ENCODE measurements around the gene GALNT4.

Gene GALNT4

DNA sequence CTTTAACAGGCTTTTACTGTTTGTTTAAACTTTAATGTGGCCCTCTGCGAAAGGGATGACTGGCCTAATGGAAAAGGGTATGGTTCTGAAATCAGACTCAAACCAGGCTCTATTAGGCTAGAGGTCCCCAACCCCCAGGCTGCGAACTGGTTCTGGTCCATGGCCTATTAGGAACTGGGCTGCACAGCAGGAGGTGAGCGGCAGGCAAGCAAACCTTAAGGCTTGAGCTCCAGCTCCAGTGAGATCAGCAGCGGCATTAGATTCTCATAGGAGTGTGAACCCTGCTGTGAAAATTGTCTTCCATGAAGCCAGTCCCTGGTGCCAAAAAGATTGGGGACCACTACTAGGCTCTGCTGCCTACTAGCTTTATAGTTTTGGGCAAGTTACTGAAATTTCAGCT lies 11.1 kb downstream of the GALNT4 start:
- H3K36me3 ChIP-seq (replicated peaks; ENCODE audit: low read depth, low read length) = no peaks in the 10 kb centered on the region
- no peak for TF ChIP-seq EZH2phosphoT487 (IDR thresholded peaks at IDR 0.05; ENCODE audit: low read depth)
- no peak for TF ChIP-seq CTCF (IDR thresholded peaks at IDR 0.05; ENCODE audit: low read depth, low read length)
- H3K27ac ChIP-seq (ENCODE audit: low read length) = no peak overlapping the region
- H3K4me1 ChIP-seq (ENCODE audit: low read length) = no peaks in the 10 kb centered on the region
- H3K9me3 ChIP-seq (ENCODE audit: insufficient read depth, low read length) = no peaks in the 10 kb centered on the region
- no peaks in the 10 kb centered on the region for H3K79me2 ChIP-seq (ENCODE audit: low read length)
- H3K27me3 ChIP-seq (ENCODE audit: low read depth, low read length) = no peaks in the 10 kb centered on the region
- no peak overlapping the region for H3K4me2 ChIP-seq (ENCODE audit: low read length)
- H4K20me1 ChIP-seq (ENCODE audit: insufficient read depth, low read length) = no peaks in the 10 kb centered on the region
- no peak overlapping the region for H3K9ac ChIP-seq (ENCODE audit: low read length)
- H2AFZ ChIP-seq (ENCODE audit: low read depth, low read length) = no peak overlapping the region
- no peak overlapping the region for H3K4me3 ChIP-seq (ENCODE audit: low read length)

DNA sequence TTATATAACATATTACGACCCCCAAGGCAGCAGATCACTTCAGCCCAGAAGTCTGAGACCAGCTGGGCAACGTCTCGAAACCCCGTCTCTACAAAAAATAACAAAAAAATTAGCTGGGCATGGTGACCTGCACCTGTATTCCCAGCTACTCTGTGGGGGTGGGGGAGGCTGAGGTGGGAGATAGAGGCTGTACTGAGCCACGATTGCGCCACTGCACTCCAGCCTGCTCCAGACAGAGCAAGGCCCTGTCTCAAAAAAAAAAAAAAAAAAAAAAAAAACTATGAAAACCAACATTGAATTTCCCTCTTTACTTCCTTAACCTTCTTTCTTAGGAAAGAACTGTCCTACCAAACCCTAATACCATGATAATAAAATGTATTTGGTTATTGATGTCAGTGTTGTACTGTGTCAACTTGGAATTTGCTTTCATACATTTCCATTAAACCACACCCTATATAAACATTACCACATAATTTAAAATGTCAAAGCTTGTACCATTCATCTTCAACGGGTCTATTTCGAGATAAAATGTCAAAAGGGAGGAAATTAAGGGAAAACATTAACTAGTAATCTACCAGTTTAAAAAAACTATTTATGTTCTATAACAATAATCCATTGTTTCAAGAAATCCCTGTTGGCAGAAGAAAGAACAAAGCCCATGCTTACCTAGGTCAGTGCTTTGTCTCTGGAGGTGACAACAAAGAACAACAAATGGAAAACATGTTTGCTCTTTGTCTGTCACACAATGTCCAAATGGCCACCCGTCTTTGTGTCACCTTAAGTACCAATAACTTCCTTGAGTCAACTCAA lies 17.4 kb downstream of the GALNT4 start:
- H3K27ac ChIP-seq (ENCODE audit: low read length) = no peak overlapping the region
- no peak overlapping the region for H3K4me3 ChIP-seq (ENCODE audit: low read length)
- H3K4me1 ChIP-seq (ENCODE audit: low read length) = no peaks in the 10 kb centered on the region
- H3K4me2 ChIP-seq (ENCODE audit: low read length) = no peak overlapping the region
- no peak overlapping the region for H2AFZ ChIP-seq (ENCODE audit: low read depth, low read length)
- H4K20me1 ChIP-seq (ENCODE audit: insufficient read depth, low read length) = no peaks in the 10 kb centered on the region
- H3K27me3 ChIP-seq (ENCODE audit: low read depth, low read length) = no peaks in the 10 kb centered on the region
- H3K79me2 ChIP-seq (ENCODE audit: low read length) = no peaks in the 10 kb centered on the region
- no peaks in the 10 kb centered on the region for H3K9me3 ChIP-seq (ENCODE audit: insufficient read depth, low read length)
- no peak overlapping the region for H3K9ac ChIP-seq (ENCODE audit: low read length)
- no peaks in the 10 kb centered on the region for H3K36me3 ChIP-seq (replicated peaks; ENCODE audit: low read depth, low read length)
- TF ChIP-seq CTCF (IDR thresholded peaks at IDR 0.05; ENCODE audit: low read depth, low read length) (no peak), EZH2phosphoT487 (IDR thresholded peaks at IDR 0.05; ENCODE audit: low read depth) (no peak)

DNA sequence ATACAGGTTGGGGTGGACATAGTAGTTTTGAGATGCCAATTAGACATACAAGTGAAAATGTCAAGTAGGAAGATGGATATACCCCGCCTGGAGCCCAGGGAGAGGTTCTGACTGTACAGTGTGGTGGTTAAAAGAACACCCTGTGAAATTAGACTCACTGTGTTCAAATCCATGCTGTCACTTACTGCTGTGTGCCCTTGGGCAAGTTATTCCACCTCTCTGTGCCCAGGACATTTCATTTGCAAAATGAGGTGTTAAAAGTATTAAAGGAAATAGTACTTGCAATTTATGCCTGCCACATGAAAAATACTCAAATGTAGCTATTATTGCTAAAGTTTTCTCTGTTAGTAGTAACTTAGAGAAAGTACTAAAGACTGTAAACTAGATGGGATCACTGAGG lies 18.5 kb downstream of the GALNT4 start:
- H3K4me1 ChIP-seq (ENCODE audit: low read length) = no peaks in the 10 kb centered on the region
- TF ChIP-seq CTCF (IDR thresholded peaks at IDR 0.05; ENCODE audit: low read depth, low read length) = no peak
- no peak for TF ChIP-seq EZH2phosphoT487 (IDR thresholded peaks at IDR 0.05; ENCODE audit: low read depth)
- no peaks in the 10 kb centered on the region for H3K9me3 ChIP-seq (ENCODE audit: insufficient read depth, low read length)
- no peak overlapping the region for H2AFZ ChIP-seq (ENCODE audit: low read depth, low read length)
- no peak overlapping the region for H3K4me3 ChIP-seq (ENCODE audit: low read length)
- H3K79me2 ChIP-seq (ENCODE audit: low read length) = no peaks in the 10 kb centered on the region
- no peaks in the 10 kb centered on the region for H4K20me1 ChIP-seq (ENCODE audit: insufficient read depth, low read length)
- no peaks in the 10 kb centered on the region for H3K27me3 ChIP-seq (ENCODE audit: low read depth, low read length)
- H3K4me2 ChIP-seq (ENCODE audit: low read length) = no peak overlapping the region
- H3K9ac ChIP-seq (ENCODE audit: low read length) = no peak overlapping the region
- no peak overlapping the region for H3K27ac ChIP-seq (ENCODE audit: low read length)
- no peaks in the 10 kb centered on the region for H3K36me3 ChIP-seq (replicated peaks; ENCODE audit: low read depth, low read length)

GRCh38 chr12:89504560-89505346 lies 19.8 kb downstream of the GALNT4 start:
- H3K4me1 ChIP-seq (ENCODE audit: low read length) = no peaks in the 10 kb centered on the region
- H3K27ac ChIP-seq (ENCODE audit: low read length) = no peak overlapping the region
- no peak overlapping the region for H3K4me2 ChIP-seq (ENCODE audit: low read length)
- H4K20me1 ChIP-seq (ENCODE audit: insufficient read depth, low read length) = no peaks in the 10 kb centered on the region
- no peaks in the 10 kb centered on the region for H3K79me2 ChIP-seq (ENCODE audit: low read length)
- H3K4me3 ChIP-seq (ENCODE audit: low read length) = no peak overlapping the region
- no peak overlapping the region for H3K9ac ChIP-seq (ENCODE audit: low read length)
- H3K36me3 ChIP-seq (replicated peaks; ENCODE audit: low read depth, low read length) = no peaks in the 10 kb centered on the region
- H3K27me3 ChIP-seq (ENCODE audit: low read depth, low read length) = no peaks in the 10 kb centered on the region
- H3K9me3 ChIP-seq (ENCODE audit: insufficient read depth, low read length) = no peaks in the 10 kb centered on the region
- no peak for TF ChIP-seq EZH2phosphoT487 (IDR thresholded peaks at IDR 0.05; ENCODE audit: low read depth)
- no peak for TF ChIP-seq CTCF (IDR thresholded peaks at IDR 0.05; ENCODE audit: low read depth, low read length)
- no peak overlapping the region for H2AFZ ChIP-seq (ENCODE audit: low read depth, low read length)

Data from OCI-LY3 (cell line).